Measurements from ENCODE around the gene LUZP1.

DNA sequence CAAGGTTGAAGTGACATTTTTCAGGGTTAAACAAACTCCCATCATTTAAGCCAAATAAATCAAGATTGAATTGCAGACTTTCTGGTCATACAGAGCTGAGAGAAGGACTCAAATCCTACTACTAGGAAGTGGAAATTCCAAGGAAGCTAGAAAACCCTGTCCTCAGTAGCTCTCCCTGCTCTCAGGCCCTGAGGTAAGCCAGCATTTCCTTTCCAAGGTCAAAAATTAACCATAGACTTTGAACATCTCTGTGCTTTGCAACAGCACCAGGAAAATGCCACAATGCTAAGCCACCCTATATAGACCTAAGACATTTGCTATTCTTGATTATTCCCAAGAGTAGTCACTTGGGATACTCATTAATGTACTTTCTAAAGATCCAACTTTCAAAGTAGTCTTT lies 45.1 kb downstream of the LUZP1 start:
- TF ChIP-seq, protein P1, sequence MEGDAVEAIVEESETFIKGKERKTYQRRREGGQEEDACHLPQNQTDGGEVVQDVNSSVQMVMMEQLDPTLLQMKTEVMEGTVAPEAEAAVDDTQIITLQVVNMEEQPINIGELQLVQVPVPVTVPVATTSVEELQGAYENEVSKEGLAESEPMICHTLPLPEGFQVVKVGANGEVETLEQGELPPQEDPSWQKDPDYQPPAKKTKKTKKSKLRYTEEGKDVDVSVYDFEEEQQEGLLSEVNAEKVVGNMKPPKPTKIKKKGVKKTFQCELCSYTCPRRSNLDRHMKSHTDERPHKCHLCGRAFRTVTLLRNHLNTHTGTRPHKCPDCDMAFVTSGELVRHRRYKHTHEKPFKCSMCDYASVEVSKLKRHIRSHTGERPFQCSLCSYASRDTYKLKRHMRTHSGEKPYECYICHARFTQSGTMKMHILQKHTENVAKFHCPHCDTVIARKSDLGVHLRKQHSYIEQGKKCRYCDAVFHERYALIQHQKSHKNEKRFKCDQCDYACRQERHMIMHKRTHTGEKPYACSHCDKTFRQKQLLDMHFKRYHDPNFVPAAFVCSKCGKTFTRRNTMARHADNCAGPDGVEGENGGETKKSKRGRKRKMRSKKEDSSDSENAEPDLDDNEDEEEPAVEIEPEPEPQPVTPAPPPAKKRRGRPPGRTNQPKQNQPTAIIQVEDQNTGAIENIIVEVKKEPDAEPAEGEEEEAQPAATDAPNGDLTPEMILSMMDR (IDR thresholded peaks at IDR 0.05; ENCODE audit: low read depth, low read length): no peak
- TF ChIP-seq POLR2A (IDR thresholded peaks at IDR 0.05; ENCODE audit: extremely low read depth, insufficient read length): no peak

Measured in NB4 (cell line).